Spleen (tissue), 11 donors: Measurements from ENCODE around the gene ZNF331. TPM values are rescaled to one million over a fixed set of nuclear protein-coding genes. Genes with fewer than 3 reads are reported as not detected.

ENCODE experiments used
- DNase-seq: peaks from one replicate; pipeline ENCODE4 v3.0.0-alpha.2; 2020
- H3K27ac ChIP-seq, 8 donors: fragments of 200-600 bp; sonication (generic) in 7 of 8; 1 replicate in 4 of 8; 2 replicates in 4 of 8; pipeline versions ENCODE4 v1.5.0 to v1.8.0; 2016 to 2021; ENCODE audit warnings: inconsistent platforms in 4 of 8, mild to moderate bottlenecking in 4 of 8, moderate library complexity in 1 of 8
- H3K27me3 ChIP-seq, 7 donors: fragments of 200-600 bp; sonication (generic) in 6 of 7; replicated peaks in 1 of 7; 1 replicate in 4 of 7; 2 replicates in 3 of 7; pipeline versions ENCODE4 v1.5.0 to v1.8.0; 2016 to 2021; ENCODE audit warnings: inconsistent platforms in 3 of 7, mild to moderate bottlenecking in 1 of 7
- H3K36me3 ChIP-seq, 6 donors: fragments of 200-600 bp; sonication (generic) in 5 of 6; 1 replicate in 4 of 6; 2 replicates in 2 of 6; pipeline versions ENCODE4 v1.5.0 to v1.8.0; 2016 to 2021; ENCODE audit warnings: inconsistent platforms in 2 of 6
- H3K4me1 ChIP-seq, 6 donors: fragments of 200-600 bp; sonication (generic) in 5 of 6; 1 replicate in 3 of 6; 2 replicates in 3 of 6; pipeline versions ENCODE4 v1.5.0 to v1.8.0; 2016 to 2021; ENCODE audit warnings: inconsistent platforms in 3 of 6
- H3K4me3 ChIP-seq, 8 donors: fragments of 200-600 bp; sonication (generic) in 7 of 8; 1 replicate in 4 of 8; 2 replicates in 4 of 8; pipeline versions ENCODE4 v1.5.0 to v1.8.0; 2016 to 2021; ENCODE audit warnings: inconsistent platforms in 4 of 8, mild to moderate bottlenecking in 4 of 8, moderate library complexity in 2 of 8
- H3K9me3 ChIP-seq, 8 donors: fragments of 200-600 bp; sonication (generic) in 7 of 8; 1 replicate in 4 of 8; 2 replicates in 4 of 8; pipeline versions ENCODE4 v1.5.0 to v1.8.0; 2016 to 2021; ENCODE audit warnings: inconsistent platforms in 4 of 8
- POLR2A ChIP-seq, 3 donors: fragments of 450-650 bp; IDR thresholded peaks; one replicate each; pipeline ENCODE4 v1.5.1; 2017; ENCODE audit warnings: antibody characterized with exemption in 3 of 3, mild to moderate bottlenecking in 1 of 3
- POLR2AphosphoS5 ChIP-seq, 3 donors: sonication (generic); formaldehyde crosslinking; IDR thresholded peaks; one replicate each; pipeline ENCODE4 v1.5.1; 2017; ENCODE audit warnings: antibody characterized with exemption in 3 of 3
- WGBS, 5 donors: extraction: QIAGEN DNeasy Blood & Tissue Kit in 3 of 5; methylation state at CpG; one replicate each; pipeline versions ENCODE4 v1.1.5 to v1.1.7; 2013 to 2018; 5-methylcytosine and 5-hydroxymethylcytosine counted together
- intact Hi-C: fragments of 100-400 bp; cut with DNase I; formaldehyde crosslinking; loops from one replicate; pipeline ENCODE4 v1.15.0; 2023; ENCODE audit warnings: low total_unique reads
- polyA plus RNA-seq, 3 donors: library from polyadenylated mRNA; stranded (reverse); fragments of 200-250 nt; gene quantifications; one replicate each; pipeline ENCODE4 v1.2.1, GENCODE V29; 2013
- total RNA-seq, 7 donors: library from RNA; depleted of rRNA in 3 of 7; stranded (reverse); fragments of >200 nt in 3 of 7; fragmentation: NEBNext Ultra II Directional in 4 of 7; extraction: Animal tissue kit (Norgen Biotek cat#: 25700) in 4 of 7; gene quantifications; one replicate each; pipeline versions ENCODE4 v1.1.0 to v1.2.1, GENCODE V29; 2016 to 2021
- TF ChIP-seq, protein P1 (sequence below), 11 experiments: fragments of 200-600 bp in 7 of 11; fragments of 450-650 bp in 4 of 11; sonication (generic) in 4 of 11; IDR thresholded peaks in 8 of 11; conservative IDR thresholded peaks in 3 of 11; 1 replicate in 7 of 11; 2 replicates in 4 of 11; pipeline versions ENCODE4 v1.4.0 to v1.8.0; 2016 to 2021; ENCODE audit warnings: antibody characterized with exemption in 11 of 11, inconsistent platforms in 4 of 11, mild to moderate bottlenecking in 1 of 11
- donor health status: healthy with polysubstance abuse.
- donor health status: DM: no; HTN: no; CAD: no; lungs with moderate emphysema.
- donor health status: DM: no; HTN: no; CAD: no.
- donor health status: Bipolar disorder and iron deficiency.
- donor health status: healthy.
- donor health status: DM: no; HTN: no; CAD: no.
- donor health status: DM: yes; HTN: yes; CAD: no.

Gene ZNF331
- total and polyA plus RNA-seq, 10 donors: 9.4 to 31.1 (median 23.5) TPM

DNA sequence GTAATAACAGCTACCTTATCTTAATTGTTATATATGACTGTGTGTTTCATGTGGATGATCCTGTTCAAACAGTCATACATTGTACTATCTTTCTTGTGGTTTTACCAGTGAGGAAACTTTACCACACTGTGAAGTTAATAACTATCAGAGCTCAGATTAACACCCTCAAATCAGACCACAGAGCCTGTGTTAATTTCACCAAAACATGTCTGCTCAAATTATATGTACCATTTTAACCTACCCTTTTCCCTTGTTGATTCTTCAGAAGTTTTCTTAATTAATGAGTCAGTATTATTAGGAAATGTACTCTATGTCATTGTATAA lies 1.8 kb upstream of the ZNF331 start:
- intact Hi-C loops: no loop called here
- Histone ChIP-seq H3K4me3 (no peak overlapping the region), H3K4me1 (peaks cover 0 to 11% (median 3%) of the 10 kb centered on the region in 6 donors), H3K36me3 (peaks cover 0 to 19% (median 3%) of the 10 kb centered on the region in 6 donors), H3K9me3 (no peaks in the 10 kb centered on the region), H3K27me3 (no peaks in the 10 kb centered on the region), H3K27ac (no peak overlapping the region)
- DNase-seq: no peak
- TF ChIP-seq POLR2A (IDR thresholded peaks at IDR 0.05) (no peak), POLR2AphosphoS5 (IDR thresholded peaks at IDR 0.05) (no peak)
- TF ChIP-seq, protein P1, sequence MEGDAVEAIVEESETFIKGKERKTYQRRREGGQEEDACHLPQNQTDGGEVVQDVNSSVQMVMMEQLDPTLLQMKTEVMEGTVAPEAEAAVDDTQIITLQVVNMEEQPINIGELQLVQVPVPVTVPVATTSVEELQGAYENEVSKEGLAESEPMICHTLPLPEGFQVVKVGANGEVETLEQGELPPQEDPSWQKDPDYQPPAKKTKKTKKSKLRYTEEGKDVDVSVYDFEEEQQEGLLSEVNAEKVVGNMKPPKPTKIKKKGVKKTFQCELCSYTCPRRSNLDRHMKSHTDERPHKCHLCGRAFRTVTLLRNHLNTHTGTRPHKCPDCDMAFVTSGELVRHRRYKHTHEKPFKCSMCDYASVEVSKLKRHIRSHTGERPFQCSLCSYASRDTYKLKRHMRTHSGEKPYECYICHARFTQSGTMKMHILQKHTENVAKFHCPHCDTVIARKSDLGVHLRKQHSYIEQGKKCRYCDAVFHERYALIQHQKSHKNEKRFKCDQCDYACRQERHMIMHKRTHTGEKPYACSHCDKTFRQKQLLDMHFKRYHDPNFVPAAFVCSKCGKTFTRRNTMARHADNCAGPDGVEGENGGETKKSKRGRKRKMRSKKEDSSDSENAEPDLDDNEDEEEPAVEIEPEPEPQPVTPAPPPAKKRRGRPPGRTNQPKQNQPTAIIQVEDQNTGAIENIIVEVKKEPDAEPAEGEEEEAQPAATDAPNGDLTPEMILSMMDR (IDR thresholded peaks at IDR 0.05 in 8 of 11, conservative IDR thresholded peaks at IDR 0.05 in 3 of 11): no peak

DNA sequence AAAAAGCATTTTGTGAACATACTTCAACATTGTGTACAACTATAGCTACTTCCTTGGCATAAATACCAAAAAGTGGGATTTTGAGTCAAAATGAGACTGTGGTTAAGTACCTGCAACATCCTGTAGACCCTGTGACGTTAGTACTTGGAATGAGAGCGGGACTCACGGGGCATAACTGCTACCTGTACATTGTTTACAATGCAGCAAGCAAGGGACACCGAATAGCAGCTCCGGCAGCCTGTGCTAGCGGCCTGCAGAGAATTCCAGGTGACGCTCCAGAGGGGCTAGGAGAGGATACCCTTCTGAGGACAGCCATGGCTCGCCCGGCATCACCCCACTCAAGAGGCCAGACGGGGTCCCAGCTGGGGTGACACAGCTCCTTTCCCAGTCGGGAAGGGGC lies 824 bp upstream of the ZNF331 start:
- peak overlapping the region; percentile 57 to 93 (median 76) for H3K4me3 ChIP-seq
- peaks cover 0 to 24% (median 3%) of the 10 kb centered on the region in 6 donors for H3K36me3 ChIP-seq
- H3K4me1 ChIP-seq: peaks cover 0 to 11% (median 3%) of the 10 kb centered on the region in 6 donors
- intact Hi-C loops: no loop called here
- DNase-seq: no peak
- TF ChIP-seq, protein P1 (IDR thresholded peaks at IDR 0.05 in 8 of 11, conservative IDR thresholded peaks at IDR 0.05 in 3 of 11): no peak
- TF ChIP-seq POLR2A (IDR thresholded peaks at IDR 0.05) (no peak), POLR2AphosphoS5 (IDR thresholded peaks at IDR 0.05) (no peak)
- no peaks in the 10 kb centered on the region for H3K9me3 ChIP-seq
- H3K27ac ChIP-seq: peak overlapping the region; percentile 2 to 93 (median 82)
- H3K27me3 ChIP-seq: no peaks in the 10 kb centered on the region
- WGBS, 5 donors: 47 to 66% (median 58%) methylated on average over 9 to 11 of the region's 11 CpGs

DNA sequence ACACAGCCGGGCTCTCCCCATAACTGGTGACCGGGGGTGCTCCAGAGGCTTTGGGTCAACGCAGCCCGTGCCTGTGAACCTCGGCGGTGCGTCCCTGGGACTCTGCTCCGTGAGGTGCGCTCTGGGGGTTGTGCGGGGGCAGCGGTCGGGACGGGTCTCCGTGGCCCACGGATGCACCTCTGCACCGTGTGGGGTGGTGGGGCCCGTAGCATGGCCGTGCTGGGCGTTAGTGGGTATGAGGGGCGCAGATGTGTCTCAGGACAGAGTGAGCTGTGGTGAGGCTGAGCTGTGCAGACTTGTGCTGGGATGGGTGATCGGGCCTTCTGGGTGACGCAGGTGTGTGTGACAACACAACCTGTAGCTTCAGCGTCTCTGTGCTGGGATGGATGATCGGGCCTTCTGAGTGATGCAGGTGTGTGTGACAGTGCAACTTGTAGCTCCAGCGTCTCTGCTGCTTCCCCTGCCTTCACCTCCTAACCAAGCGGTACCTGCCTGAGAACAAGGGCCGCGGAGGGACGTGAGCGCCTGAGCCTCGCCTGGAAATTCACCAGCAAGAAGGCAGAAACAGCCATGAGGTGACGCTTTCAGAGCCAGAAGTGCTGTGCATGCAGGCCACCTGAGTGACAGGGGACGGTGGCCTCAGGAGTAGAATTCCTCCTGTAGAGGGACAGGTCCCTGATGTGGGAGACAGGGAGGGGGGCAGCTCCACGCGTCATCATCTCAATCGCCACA lies 599 bp downstream of the ZNF331 start:
- peak overlapping the region; percentile 67 to 93 (median 82) for H3K27ac ChIP-seq
- H3K9me3 ChIP-seq: no peaks in the 10 kb centered on the region
- H3K36me3 ChIP-seq: peaks cover 0 to 37% (median 6%) of the 10 kb centered on the region in 6 donors
- H3K4me1 ChIP-seq: peaks cover 0 to 11% (median 3%) of the 10 kb centered on the region in 6 donors
- H3K27me3 ChIP-seq: no peaks in the 10 kb centered on the region
- intact Hi-C loops: no loop called here
- H3K4me3 ChIP-seq: peak overlapping the region; percentile 57 to 93 (median 76)
- DNase-seq: no peak
- WGBS, 5 donors: 49 to 73% (median 64%) methylated on average over 20 to 36 of the region's 36 CpGs
- TF ChIP-seq POLR2A (IDR thresholded peaks at IDR 0.05) (no peak), POLR2AphosphoS5 (IDR thresholded peaks at IDR 0.05) (no peak)
- TF ChIP-seq, protein P1 (IDR thresholded peaks at IDR 0.05 in 8 of 11, conservative IDR thresholded peaks at IDR 0.05 in 3 of 11): no peak

DNA sequence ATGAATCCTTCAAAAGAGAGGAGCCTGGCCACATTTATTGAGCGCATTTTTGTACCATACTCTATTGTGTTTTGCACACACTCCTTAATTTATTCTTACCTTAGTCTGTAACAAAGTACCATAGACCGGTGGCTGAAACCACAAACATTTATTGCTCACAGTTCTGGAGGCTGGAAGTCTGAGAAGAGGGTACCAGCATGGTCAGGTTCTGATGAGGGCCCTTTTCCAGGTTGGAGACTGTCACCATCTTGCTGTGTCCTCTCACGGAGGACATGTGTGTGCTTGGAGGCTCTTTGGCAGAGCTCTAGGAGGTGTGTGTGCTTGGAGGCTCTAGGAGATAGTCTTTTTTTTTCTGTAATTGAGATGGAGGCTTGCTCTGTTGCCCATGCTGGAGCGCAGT lies 2.1 kb downstream of the ZNF331 start:
- H3K36me3 ChIP-seq: peaks cover 0 to 44% (median 7%) of the 10 kb centered on the region in 6 donors
- TF ChIP-seq POLR2AphosphoS5 (IDR thresholded peaks at IDR 0.05): no peak
- no peak for TF ChIP-seq POLR2A (IDR thresholded peaks at IDR 0.05)
- TF ChIP-seq, protein P1 (IDR thresholded peaks at IDR 0.05 in 8 of 11, conservative IDR thresholded peaks at IDR 0.05 in 3 of 11): no peak
- H3K4me3 ChIP-seq: no peak overlapping the region
- no peaks in the 10 kb centered on the region for H3K9me3 ChIP-seq
- no peaks in the 10 kb centered on the region for H3K27me3 ChIP-seq
- H3K27ac ChIP-seq: no peak overlapping the region
- intact Hi-C loops: no loop called here
- peaks cover 0 to 11% (median 3%) of the 10 kb centered on the region in 6 donors for H3K4me1 ChIP-seq
- no peak for DNase-seq
- 53 to 98% (median 78%) methylated on average over 4 of the region's 4 CpGs for WGBS, 5 donors
